Measurements from ENCODE around the gene TRHDE. TPM values are rescaled to one million over a fixed set of nuclear protein-coding genes. Genes with fewer than 3 reads are reported as not detected.

Gene TRHDE
- polyA plus RNA-seq, 1 donor (not counting 4 experiments of a cell fraction or from before 2014, with no cell fraction given): 0.12 TPM

DNA sequence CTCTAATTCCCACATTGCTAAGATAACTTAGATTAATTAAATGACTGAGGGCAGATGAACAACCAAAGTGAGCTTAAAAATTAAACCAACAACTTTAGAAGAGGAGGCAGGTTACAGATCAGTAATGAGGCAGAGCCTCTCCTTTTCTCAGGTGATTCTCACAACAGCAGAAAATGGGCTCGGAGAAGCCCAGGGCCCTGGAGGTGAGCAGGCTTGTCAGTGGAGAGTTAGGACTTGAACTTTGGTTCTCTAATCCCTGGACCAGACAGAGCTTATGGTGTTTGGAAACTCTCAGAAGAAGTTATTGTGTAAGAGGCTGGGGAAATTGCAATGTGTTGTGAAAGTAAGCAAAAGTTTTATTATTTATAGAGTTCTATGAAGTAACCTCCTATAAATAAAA lies 2.8 kb downstream of the TRHDE start:
- Histone ChIP-seq H3K27ac (ENCODE audit: control insufficient read depth, insufficient read depth, low read length) (no peak overlapping the region), H3K79me2 (ENCODE audit: control insufficient read depth, insufficient read depth, low read length) (no peaks in the 10 kb centered on the region), H4K20me1 (ENCODE audit: control insufficient read depth, extremely low read depth, insufficient read depth, low read length) (no peaks in the 10 kb centered on the region), H3K9me1 (ENCODE audit: control insufficient read depth, extremely low read depth, insufficient read depth, low read length) (no peaks in the 10 kb centered on the region), H3K4me2 (ENCODE audit: control insufficient read depth, extremely low read depth, insufficient read depth, low read depth, low read length) (no peak overlapping the region), H3K4me1 (ENCODE audit: control insufficient read depth, extremely low read depth, insufficient read depth, low read length) (peaks cover 3% of the 10 kb centered on the region), H3K4me3 (ENCODE audit: control insufficient read depth in 2 of 3, extremely low read depth in 1 of 3, insufficient read depth in 2 of 3, low read depth in 1 of 3, low read length in 3 of 3) (no peak overlapping the region), H3K27me3 (ENCODE audit: control insufficient read depth, extremely low read depth, insufficient read depth, low read length) (peaks cover 45% of the 10 kb centered on the region), H3K9me3 (ENCODE audit: control insufficient read depth, low read depth, low read length) (no peaks in the 10 kb centered on the region), H3K36me3 (ENCODE audit: control insufficient read depth in 2 of 2, extremely low read depth in 1 of 2, insufficient read depth in 2 of 2, low read length in 2 of 2) (no peaks in the 10 kb centered on the region), H3K9ac (ENCODE audit: control insufficient read depth, extremely low read depth, insufficient read depth, low read length) (no peak overlapping the region), H2AFZ (ENCODE audit: control insufficient read depth, low read length) (no peak overlapping the region)
- FAIRE-seq (no peak), DNase-seq (ENCODE audit: low read depth, low spot score) (no peak)
- TF ChIP-seq EZH2 (IDR thresholded peaks at IDR 0.05; ENCODE audit: low read length): no peak
- TF ChIP-seq, protein P1, sequence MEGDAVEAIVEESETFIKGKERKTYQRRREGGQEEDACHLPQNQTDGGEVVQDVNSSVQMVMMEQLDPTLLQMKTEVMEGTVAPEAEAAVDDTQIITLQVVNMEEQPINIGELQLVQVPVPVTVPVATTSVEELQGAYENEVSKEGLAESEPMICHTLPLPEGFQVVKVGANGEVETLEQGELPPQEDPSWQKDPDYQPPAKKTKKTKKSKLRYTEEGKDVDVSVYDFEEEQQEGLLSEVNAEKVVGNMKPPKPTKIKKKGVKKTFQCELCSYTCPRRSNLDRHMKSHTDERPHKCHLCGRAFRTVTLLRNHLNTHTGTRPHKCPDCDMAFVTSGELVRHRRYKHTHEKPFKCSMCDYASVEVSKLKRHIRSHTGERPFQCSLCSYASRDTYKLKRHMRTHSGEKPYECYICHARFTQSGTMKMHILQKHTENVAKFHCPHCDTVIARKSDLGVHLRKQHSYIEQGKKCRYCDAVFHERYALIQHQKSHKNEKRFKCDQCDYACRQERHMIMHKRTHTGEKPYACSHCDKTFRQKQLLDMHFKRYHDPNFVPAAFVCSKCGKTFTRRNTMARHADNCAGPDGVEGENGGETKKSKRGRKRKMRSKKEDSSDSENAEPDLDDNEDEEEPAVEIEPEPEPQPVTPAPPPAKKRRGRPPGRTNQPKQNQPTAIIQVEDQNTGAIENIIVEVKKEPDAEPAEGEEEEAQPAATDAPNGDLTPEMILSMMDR (optimal IDR thresholded peaks at IDR 0.05 in 1 of 3, IDR thresholded peaks at IDR 0.05 in 1 of 3, conservative IDR thresholded peaks at IDR 0.05 in 1 of 3; ENCODE audit: extremely low read depth in 1 of 3, insufficient read depth in 2 of 3, low read length in 3 of 3): no peak
- dilution Hi-C loops (cut with MboI; ENCODE audit: extremely low pct_ligation_motif_present, low sequenced_read_pairs): no loop called here

DNA sequence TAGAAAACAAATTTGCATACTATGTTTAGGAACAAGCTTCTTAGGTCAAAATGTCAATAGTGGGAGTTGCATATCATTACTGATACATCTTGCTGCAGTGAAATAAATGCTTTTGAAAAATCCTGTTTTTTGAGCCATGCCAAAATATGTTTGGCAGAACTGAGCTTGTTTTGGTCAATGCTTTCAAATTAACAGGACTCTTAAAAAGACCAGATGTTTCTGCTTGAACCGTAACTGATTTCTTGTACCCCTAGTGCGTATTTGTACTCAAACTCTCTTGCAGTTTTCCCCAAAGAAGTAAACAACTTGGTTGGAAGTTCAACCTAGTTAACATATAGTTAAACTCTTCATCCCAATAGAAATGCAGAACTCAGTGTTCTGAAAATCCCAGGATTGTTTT lies 3.4 kb downstream of the TRHDE start:
- Histone ChIP-seq H3K9ac (ENCODE audit: control insufficient read depth, extremely low read depth, insufficient read depth, low read length) (no peak overlapping the region), H4K20me1 (ENCODE audit: control insufficient read depth, extremely low read depth, insufficient read depth, low read length) (no peaks in the 10 kb centered on the region), H3K27ac (ENCODE audit: control insufficient read depth, insufficient read depth, low read length) (no peak overlapping the region), H3K4me1 (ENCODE audit: control insufficient read depth, extremely low read depth, insufficient read depth, low read length) (peaks cover 3% of the 10 kb centered on the region), H3K4me3 (ENCODE audit: control insufficient read depth in 2 of 3, extremely low read depth in 1 of 3, insufficient read depth in 2 of 3, low read depth in 1 of 3, low read length in 3 of 3) (no peak overlapping the region), H3K9me1 (ENCODE audit: control insufficient read depth, extremely low read depth, insufficient read depth, low read length) (no peaks in the 10 kb centered on the region), H2AFZ (ENCODE audit: control insufficient read depth, low read length) (no peak overlapping the region), H3K27me3 (ENCODE audit: control insufficient read depth, extremely low read depth, insufficient read depth, low read length) (peaks cover 42% of the 10 kb centered on the region), H3K79me2 (ENCODE audit: control insufficient read depth, insufficient read depth, low read length) (no peaks in the 10 kb centered on the region), H3K4me2 (ENCODE audit: control insufficient read depth, extremely low read depth, insufficient read depth, low read depth, low read length) (no peak overlapping the region), H3K36me3 (ENCODE audit: control insufficient read depth in 2 of 2, extremely low read depth in 1 of 2, insufficient read depth in 2 of 2, low read length in 2 of 2) (no peaks in the 10 kb centered on the region), H3K9me3 (ENCODE audit: control insufficient read depth, low read depth, low read length) (no peaks in the 10 kb centered on the region)
- TF ChIP-seq, protein P1 (optimal IDR thresholded peaks at IDR 0.05 in 1 of 3, IDR thresholded peaks at IDR 0.05 in 1 of 3, conservative IDR thresholded peaks at IDR 0.05 in 1 of 3; ENCODE audit: extremely low read depth in 1 of 3, insufficient read depth in 2 of 3, low read length in 3 of 3): no peak
- no peak for TF ChIP-seq EZH2 (IDR thresholded peaks at IDR 0.05; ENCODE audit: low read length)
- FAIRE-seq: no peak
- dilution Hi-C loops (cut with MboI; ENCODE audit: extremely low pct_ligation_motif_present, low sequenced_read_pairs): no loop called here
- DNase-seq (ENCODE audit: low read depth, low spot score): no peak
